Spleen (tissue), 11 donors: Measurements from ENCODE around the gene PPP2R2B. TPM values are rescaled to one million over a fixed set of nuclear protein-coding genes. Genes with fewer than 3 reads are reported as not detected.

ENCODE experiments used
- DNase-seq: peaks from one replicate; pipeline ENCODE4 v3.0.0-alpha.2; 2020
- H3K27ac ChIP-seq, 8 donors: fragments of 200-600 bp; sonication (generic) in 7 of 8; 1 replicate in 4 of 8; 2 replicates in 4 of 8; pipeline versions ENCODE4 v1.5.0 to v1.8.0; 2016 to 2021; ENCODE audit warnings: inconsistent platforms in 4 of 8, mild to moderate bottlenecking in 4 of 8, moderate library complexity in 1 of 8
- H3K27me3 ChIP-seq, 7 donors: fragments of 200-600 bp; sonication (generic) in 6 of 7; replicated peaks in 1 of 7; 1 replicate in 4 of 7; 2 replicates in 3 of 7; pipeline versions ENCODE4 v1.5.0 to v1.8.0; 2016 to 2021; ENCODE audit warnings: inconsistent platforms in 3 of 7, mild to moderate bottlenecking in 1 of 7
- H3K36me3 ChIP-seq, 6 donors: fragments of 200-600 bp; sonication (generic) in 5 of 6; 1 replicate in 4 of 6; 2 replicates in 2 of 6; pipeline versions ENCODE4 v1.5.0 to v1.8.0; 2016 to 2021; ENCODE audit warnings: inconsistent platforms in 2 of 6
- H3K4me1 ChIP-seq, 6 donors: fragments of 200-600 bp; sonication (generic) in 5 of 6; 1 replicate in 3 of 6; 2 replicates in 3 of 6; pipeline versions ENCODE4 v1.5.0 to v1.8.0; 2016 to 2021; ENCODE audit warnings: inconsistent platforms in 3 of 6
- H3K4me3 ChIP-seq, 8 donors: fragments of 200-600 bp; sonication (generic) in 7 of 8; 1 replicate in 4 of 8; 2 replicates in 4 of 8; pipeline versions ENCODE4 v1.5.0 to v1.8.0; 2016 to 2021; ENCODE audit warnings: inconsistent platforms in 4 of 8, mild to moderate bottlenecking in 4 of 8, moderate library complexity in 2 of 8
- H3K9me3 ChIP-seq, 8 donors: fragments of 200-600 bp; sonication (generic) in 7 of 8; 1 replicate in 4 of 8; 2 replicates in 4 of 8; pipeline versions ENCODE4 v1.5.0 to v1.8.0; 2016 to 2021; ENCODE audit warnings: inconsistent platforms in 4 of 8
- POLR2A ChIP-seq, 3 donors: fragments of 450-650 bp; IDR thresholded peaks; one replicate each; pipeline ENCODE4 v1.5.1; 2017; ENCODE audit warnings: antibody characterized with exemption in 3 of 3, mild to moderate bottlenecking in 1 of 3
- POLR2AphosphoS5 ChIP-seq, 3 donors: sonication (generic); formaldehyde crosslinking; IDR thresholded peaks; one replicate each; pipeline ENCODE4 v1.5.1; 2017; ENCODE audit warnings: antibody characterized with exemption in 3 of 3
- WGBS, 5 donors: extraction: QIAGEN DNeasy Blood & Tissue Kit in 3 of 5; methylation state at CpG; one replicate each; pipeline versions ENCODE4 v1.1.5 to v1.1.7; 2013 to 2018; 5-methylcytosine and 5-hydroxymethylcytosine counted together
- intact Hi-C: fragments of 100-400 bp; cut with DNase I; formaldehyde crosslinking; loops from one replicate; pipeline ENCODE4 v1.15.0; 2023; ENCODE audit warnings: low total_unique reads
- polyA plus RNA-seq, 3 donors: library from polyadenylated mRNA; stranded (reverse); fragments of 200-250 nt; gene quantifications; one replicate each; pipeline ENCODE4 v1.2.1, GENCODE V29; 2013
- total RNA-seq, 7 donors: library from RNA; depleted of rRNA in 3 of 7; stranded (reverse); fragments of >200 nt in 3 of 7; fragmentation: NEBNext Ultra II Directional in 4 of 7; extraction: Animal tissue kit (Norgen Biotek cat#: 25700) in 4 of 7; gene quantifications; one replicate each; pipeline versions ENCODE4 v1.1.0 to v1.2.1, GENCODE V29; 2016 to 2021
- TF ChIP-seq, protein P1 (sequence below), 11 experiments: fragments of 200-600 bp in 7 of 11; fragments of 450-650 bp in 4 of 11; sonication (generic) in 4 of 11; IDR thresholded peaks in 8 of 11; conservative IDR thresholded peaks in 3 of 11; 1 replicate in 7 of 11; 2 replicates in 4 of 11; pipeline versions ENCODE4 v1.4.0 to v1.8.0; 2016 to 2021; ENCODE audit warnings: antibody characterized with exemption in 11 of 11, inconsistent platforms in 4 of 11, mild to moderate bottlenecking in 1 of 11
- donor health status: healthy with polysubstance abuse.
- donor health status: DM: no; HTN: no; CAD: no; lungs with moderate emphysema.
- donor health status: DM: no; HTN: no; CAD: no.
- donor health status: Bipolar disorder and iron deficiency.
- donor health status: healthy.
- donor health status: DM: no; HTN: no; CAD: no.
- donor health status: DM: yes; HTN: yes; CAD: no.

PPP2R2B gene
- total and polyA plus RNA-seq, 10 donors = 0.17 to 9.3 (median 4.1) TPM

DNA sequence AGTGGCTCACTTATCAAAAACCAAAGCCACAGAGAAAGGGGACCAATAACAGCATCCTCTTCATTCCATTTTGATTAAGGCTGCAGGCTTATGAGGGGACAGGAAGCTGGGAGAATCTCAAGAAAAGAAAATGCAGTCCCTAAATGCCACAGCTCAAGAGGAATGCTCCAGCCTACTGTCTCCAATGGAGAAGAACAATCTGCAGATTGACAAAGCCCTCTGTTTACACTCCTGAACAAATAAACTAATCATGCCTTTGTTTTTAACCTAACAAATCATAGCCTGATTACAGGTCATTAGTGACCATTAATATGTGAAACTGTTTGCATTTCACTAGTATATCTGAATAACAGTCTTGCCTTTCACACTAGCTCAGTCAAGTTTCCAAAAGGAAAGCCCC is 26.5 kb downstream of the PPP2R2B start:
- no peak for TF ChIP-seq POLR2A (IDR thresholded peaks at IDR 0.05)
- no peak for TF ChIP-seq POLR2AphosphoS5 (IDR thresholded peaks at IDR 0.05)
- TF ChIP-seq, protein P1, sequence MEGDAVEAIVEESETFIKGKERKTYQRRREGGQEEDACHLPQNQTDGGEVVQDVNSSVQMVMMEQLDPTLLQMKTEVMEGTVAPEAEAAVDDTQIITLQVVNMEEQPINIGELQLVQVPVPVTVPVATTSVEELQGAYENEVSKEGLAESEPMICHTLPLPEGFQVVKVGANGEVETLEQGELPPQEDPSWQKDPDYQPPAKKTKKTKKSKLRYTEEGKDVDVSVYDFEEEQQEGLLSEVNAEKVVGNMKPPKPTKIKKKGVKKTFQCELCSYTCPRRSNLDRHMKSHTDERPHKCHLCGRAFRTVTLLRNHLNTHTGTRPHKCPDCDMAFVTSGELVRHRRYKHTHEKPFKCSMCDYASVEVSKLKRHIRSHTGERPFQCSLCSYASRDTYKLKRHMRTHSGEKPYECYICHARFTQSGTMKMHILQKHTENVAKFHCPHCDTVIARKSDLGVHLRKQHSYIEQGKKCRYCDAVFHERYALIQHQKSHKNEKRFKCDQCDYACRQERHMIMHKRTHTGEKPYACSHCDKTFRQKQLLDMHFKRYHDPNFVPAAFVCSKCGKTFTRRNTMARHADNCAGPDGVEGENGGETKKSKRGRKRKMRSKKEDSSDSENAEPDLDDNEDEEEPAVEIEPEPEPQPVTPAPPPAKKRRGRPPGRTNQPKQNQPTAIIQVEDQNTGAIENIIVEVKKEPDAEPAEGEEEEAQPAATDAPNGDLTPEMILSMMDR (IDR thresholded peaks at IDR 0.05 in 8 of 11, conservative IDR thresholded peaks at IDR 0.05 in 3 of 11) = no peak
- no peak for DNase-seq
- H3K27me3 ChIP-seq = no peaks in the 10 kb centered on the region
- no peaks in the 10 kb centered on the region for H3K36me3 ChIP-seq
- H3K27ac ChIP-seq = no peak overlapping the region
- no peak overlapping the region for H3K4me3 ChIP-seq
- H3K9me3 ChIP-seq = no peaks in the 10 kb centered on the region
- intact Hi-C loops = no loop called here
- no peaks in the 10 kb centered on the region for H3K4me1 ChIP-seq

DNA sequence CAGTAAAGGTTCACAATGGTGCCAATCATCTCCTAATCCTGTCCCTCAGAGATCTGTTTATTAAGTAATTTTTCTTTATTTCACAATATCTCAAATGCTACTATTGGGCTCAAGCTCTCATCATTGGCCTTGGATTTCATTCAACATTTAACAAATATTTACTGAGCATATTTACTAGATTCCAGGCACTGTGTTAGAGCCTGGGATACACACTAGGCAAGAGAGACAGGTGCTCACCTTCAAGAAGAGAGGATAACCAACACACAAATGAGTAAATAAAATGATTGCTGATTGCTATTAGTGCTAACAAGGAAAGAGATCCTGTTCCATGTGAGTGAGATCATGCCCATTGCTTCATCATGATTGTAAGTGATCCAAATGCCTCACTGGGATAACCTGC is 27.4 kb downstream of the PPP2R2B start:
- H3K27me3 ChIP-seq = no peaks in the 10 kb centered on the region
- no peaks in the 10 kb centered on the region for H3K4me1 ChIP-seq
- H3K9me3 ChIP-seq = no peaks in the 10 kb centered on the region
- TF ChIP-seq POLR2A (IDR thresholded peaks at IDR 0.05) = no peak
- no peak for TF ChIP-seq POLR2AphosphoS5 (IDR thresholded peaks at IDR 0.05)
- TF ChIP-seq, protein P1 (IDR thresholded peaks at IDR 0.05 in 8 of 11, conservative IDR thresholded peaks at IDR 0.05 in 3 of 11) = no peak
- intact Hi-C loops = no loop called here
- no peak overlapping the region for H3K4me3 ChIP-seq
- H3K27ac ChIP-seq = no peak overlapping the region
- H3K36me3 ChIP-seq = no peaks in the 10 kb centered on the region
- no peak for DNase-seq

DNA sequence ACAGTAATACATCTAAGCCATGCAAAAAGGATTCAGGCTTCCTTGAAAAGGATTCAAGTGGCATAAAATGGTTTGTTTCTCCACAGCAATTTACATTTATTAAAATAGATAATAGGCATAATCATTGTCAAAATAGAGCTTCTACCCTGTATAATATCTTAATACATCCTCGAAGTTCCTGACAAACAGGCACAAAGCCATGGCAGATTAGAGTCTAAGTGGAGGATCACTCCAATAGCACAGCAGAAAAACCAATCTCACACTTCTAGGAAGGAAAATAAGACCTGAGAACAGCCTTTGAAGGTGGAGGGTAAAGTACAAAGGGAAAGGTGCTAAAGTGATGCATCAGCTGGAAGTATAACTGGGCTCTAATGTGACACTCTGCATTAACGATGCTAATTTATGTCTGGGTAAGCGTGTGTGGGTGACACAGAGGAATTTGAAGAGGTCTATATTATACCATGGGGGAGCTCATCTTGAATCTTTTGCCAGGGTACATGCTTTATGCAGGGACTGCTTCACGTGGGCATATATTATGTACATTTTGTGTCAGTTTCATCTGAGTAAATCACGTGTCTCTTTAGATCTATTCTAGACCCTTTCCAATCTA is 28.8 kb downstream of the PPP2R2B start:
- intact Hi-C loops = no loop called here
- DNase-seq = no peak
- Histone ChIP-seq H3K4me1 (no peaks in the 10 kb centered on the region), H3K27me3 (no peaks in the 10 kb centered on the region), H3K9me3 (no peaks in the 10 kb centered on the region), H3K27ac (no peak overlapping the region), H3K36me3 (no peaks in the 10 kb centered on the region), H3K4me3 (no peak overlapping the region)
- 67 to 81% (median 74%) methylated on average over 5 of the region's 5 CpGs for WGBS, 5 donors
- TF ChIP-seq POLR2A (IDR thresholded peaks at IDR 0.05) = no peak
- TF ChIP-seq, protein P1 (IDR thresholded peaks at IDR 0.05 in 8 of 11, conservative IDR thresholded peaks at IDR 0.05 in 3 of 11) = no peak
- no peak for TF ChIP-seq POLR2AphosphoS5 (IDR thresholded peaks at IDR 0.05)

DNA sequence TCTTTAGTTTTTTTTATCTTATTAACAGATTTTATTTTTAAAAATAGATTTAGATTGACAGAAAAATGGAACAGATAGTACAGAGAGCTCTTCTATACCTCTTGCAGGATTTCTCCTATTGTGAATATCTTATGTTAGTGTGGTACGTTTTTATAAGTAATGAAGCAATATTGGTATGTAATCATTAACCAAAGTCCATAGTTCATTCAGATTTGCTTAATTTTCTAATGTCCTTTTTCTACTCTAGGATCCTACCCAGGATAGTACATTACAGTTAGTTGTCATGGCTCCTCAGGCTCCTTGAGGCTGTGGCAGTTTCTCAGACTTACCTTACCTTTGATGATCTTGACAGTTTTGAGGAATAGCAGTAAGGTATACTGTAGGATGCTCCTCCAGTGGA is 30.4 kb downstream of the PPP2R2B start:
- DNase-seq = no peak
- Histone ChIP-seq H3K9me3 (no peaks in the 10 kb centered on the region), H3K27ac (no peak overlapping the region), H3K36me3 (no peaks in the 10 kb centered on the region), H3K4me1 (no peaks in the 10 kb centered on the region), H3K4me3 (no peak overlapping the region), H3K27me3 (no peaks in the 10 kb centered on the region)
- TF ChIP-seq POLR2AphosphoS5 (IDR thresholded peaks at IDR 0.05) = no peak
- 62 to 86% (median 84%) methylated on average over 1 of the region's 1 CpG for WGBS, 5 donors
- intact Hi-C loops = no loop called here

DNA sequence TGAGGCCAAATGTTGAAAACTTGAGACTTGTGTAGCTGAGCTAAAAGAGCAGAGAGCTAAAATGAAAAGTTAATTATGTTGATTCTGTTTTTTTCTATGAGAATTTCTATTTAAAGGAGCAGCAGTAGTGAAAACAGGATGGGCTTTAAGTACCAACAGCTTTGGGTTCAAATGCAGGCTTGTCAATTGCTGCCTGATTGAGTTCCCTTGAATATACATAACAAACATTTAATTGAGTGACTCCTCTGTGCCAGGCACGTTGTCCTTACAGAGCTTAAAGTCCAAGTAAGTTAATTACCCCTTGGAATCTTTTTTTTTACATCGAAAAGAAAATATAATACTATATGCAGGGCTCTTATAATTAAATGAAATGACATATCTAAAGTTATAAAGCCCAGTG is 38.5 kb downstream of the PPP2R2B start:
- no peaks in the 10 kb centered on the region for H3K36me3 ChIP-seq
- 50 to 71% (median 55%) methylated on average over 2 of the region's 2 CpGs for WGBS, 5 donors
- intact Hi-C loops = no loop called here
- no peak overlapping the region for H3K4me3 ChIP-seq
- no peak overlapping the region for H3K27ac ChIP-seq
- H3K9me3 ChIP-seq = peaks cover 0 to 14% (median 8%) of the 10 kb centered on the region in 8 donors
- TF ChIP-seq POLR2AphosphoS5 (IDR thresholded peaks at IDR 0.05) (no peak), POLR2A (IDR thresholded peaks at IDR 0.05) (no peak)
- TF ChIP-seq, protein P1 (IDR thresholded peaks at IDR 0.05 in 8 of 11, conservative IDR thresholded peaks at IDR 0.05 in 3 of 11) = no peak
- H3K4me1 ChIP-seq = no peaks in the 10 kb centered on the region
- no peaks in the 10 kb centered on the region for H3K27me3 ChIP-seq
- no peak for DNase-seq
